ENCODE measurements around the gene CD274. TPM values are rescaled to one million over a fixed set of nuclear protein-coding genes. Genes with fewer than 3 reads are reported as not detected.
"Not testable (repeated sequence)": the region's sequence is repeated elsewhere in the genome, so short reads cannot be mapped to it uniquely, and the experiment has no call there.

The CD274 gene
- total and polyA plus RNA-seq, 2 experiments from 2014 or later, result 0.07 TPM; not detected in 1

DNA sequence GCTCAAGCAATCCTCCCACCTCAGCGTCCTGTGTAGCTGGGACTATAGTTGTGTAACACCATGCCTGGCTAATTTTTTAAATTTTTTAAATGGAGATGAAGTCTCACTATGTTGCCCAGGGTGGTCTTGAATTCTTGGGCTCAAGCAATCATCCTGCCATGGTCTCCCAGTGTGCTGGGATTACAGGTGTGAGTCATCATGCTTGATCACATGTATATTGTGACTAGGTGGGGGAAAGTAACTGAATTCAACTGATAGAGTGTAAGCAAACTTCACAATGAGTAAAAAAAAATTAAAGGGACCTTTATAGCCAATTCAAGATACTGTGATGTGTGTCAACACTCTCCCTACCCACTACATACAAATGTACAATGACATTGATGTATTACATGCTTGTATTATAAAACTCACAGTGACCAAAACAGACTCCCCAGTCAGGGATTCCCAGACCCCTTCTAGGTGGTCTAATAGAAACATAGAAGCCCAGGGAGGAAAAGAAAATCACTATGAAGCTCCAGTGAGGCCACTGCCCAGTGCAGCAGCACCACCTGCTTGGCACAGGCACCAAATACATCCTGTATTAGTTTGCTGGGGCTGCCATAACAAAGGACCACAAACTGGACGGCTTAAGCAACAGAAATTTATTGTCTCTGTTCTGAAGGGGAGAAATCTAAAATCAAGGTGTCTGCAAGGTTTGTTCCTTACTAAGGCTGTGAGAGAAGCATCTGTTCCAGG lies 21.4 kb upstream of the CD274 start:
- no peak overlapping the region for H3K27ac ChIP-seq
- no peak overlapping the region for H3K4me2 ChIP-seq
- H3K9me3 ChIP-seq (ENCODE audit: low read depth), result no peaks in the 10 kb centered on the region
- no peak for DNase-seq (ENCODE audit: low spot score)
- H3K9me2 ChIP-seq (replicated peaks; ENCODE audit: insufficient read depth), result no peaks in the 10 kb centered on the region
- H3K79me2 ChIP-seq, result no peaks in the 10 kb centered on the region
- no peaks in the 10 kb centered on the region for H3K4me1 ChIP-seq (ENCODE audit: insufficient read depth)
- H3K36me3 ChIP-seq (replicated peaks; ENCODE audit: insufficient read depth, low read depth), result no peaks in the 10 kb centered on the region
- H3K4me3 ChIP-seq, result no peak overlapping the region
- no peaks in the 10 kb centered on the region for H4K20me1 ChIP-seq (ENCODE audit: insufficient read depth, poor library complexity, severe bottlenecking)
- no peak for TF ChIP-seq CTCF (IDR thresholded peaks at IDR 0.05; ENCODE audit: poor library complexity)
- no peak overlapping the region for H2AFZ ChIP-seq
- H3K27me3 ChIP-seq, result no peaks in the 10 kb centered on the region
- WGBS (ENCODE audit: low lambda C conversion rate, missing lambda C conversion rate), result 85% methylated on average over 2 of the region's 2 CpGs

GRCh38 chr9:5429873-5430564 lies 20.3 kb upstream of the CD274 start:
- no peaks in the 10 kb centered on the region for H3K4me1 ChIP-seq (ENCODE audit: insufficient read depth)
- H3K9me2 ChIP-seq (replicated peaks; ENCODE audit: insufficient read depth), result no peaks in the 10 kb centered on the region
- H3K4me3 ChIP-seq, result no peak overlapping the region
- no peak overlapping the region for H3K4me2 ChIP-seq
- no peaks in the 10 kb centered on the region for H3K27me3 ChIP-seq
- H4K20me1 ChIP-seq (ENCODE audit: insufficient read depth, poor library complexity, severe bottlenecking), result no peaks in the 10 kb centered on the region
- no peaks in the 10 kb centered on the region for H3K36me3 ChIP-seq (replicated peaks; ENCODE audit: insufficient read depth, low read depth)
- TF ChIP-seq EZH2phosphoT487 (IDR thresholded peaks at IDR 0.05; ENCODE audit: low read depth, severe bottlenecking, unreplicated experiment) (no peak), CTCF (IDR thresholded peaks at IDR 0.05; ENCODE audit: poor library complexity) (no peak), EZH2 (IDR thresholded peaks at IDR 0.05; ENCODE audit: borderline replicate concordance) (no peak)
- 98% methylated on average over 10 of the region's 10 CpGs for WGBS (ENCODE audit: low lambda C conversion rate, missing lambda C conversion rate)
- no peaks in the 10 kb centered on the region for H3K9me3 ChIP-seq (ENCODE audit: low read depth)
- no peaks in the 10 kb centered on the region for H3K79me2 ChIP-seq
- H2AFZ ChIP-seq, result no peak overlapping the region
- DNase-seq (ENCODE audit: low spot score), result no peak
- H3K27ac ChIP-seq, result no peak overlapping the region

- H3K4me2 ChIP-seq, result no peak overlapping the region
- no peaks in the 10 kb centered on the region for H3K27me3 ChIP-seq
- DNase-seq (ENCODE audit: low spot score), result no peak
- H2AFZ ChIP-seq, result no peak overlapping the region
- no peak overlapping the region for H3K4me3 ChIP-seq
- H3K9me3 ChIP-seq (ENCODE audit: low read depth), result no peaks in the 10 kb centered on the region
- no peaks in the 10 kb centered on the region for H3K36me3 ChIP-seq (replicated peaks; ENCODE audit: insufficient read depth, low read depth)
- WGBS (ENCODE audit: low lambda C conversion rate, missing lambda C conversion rate), result 74% methylated on average over 3 of the region's 3 CpGs
- no peaks in the 10 kb centered on the region for H3K4me1 ChIP-seq (ENCODE audit: insufficient read depth)
- H3K27ac ChIP-seq, result no peak overlapping the region
- no peaks in the 10 kb centered on the region for H4K20me1 ChIP-seq (ENCODE audit: insufficient read depth, poor library complexity, severe bottlenecking)
- no peaks in the 10 kb centered on the region for H3K9me2 ChIP-seq (replicated peaks; ENCODE audit: insufficient read depth)
- no peak for TF ChIP-seq EZH2 (IDR thresholded peaks at IDR 0.05; ENCODE audit: borderline replicate concordance)
- no peak for TF ChIP-seq EZH2phosphoT487 (IDR thresholded peaks at IDR 0.05; ENCODE audit: low read depth, severe bottlenecking, unreplicated experiment)
- no peak for TF ChIP-seq CTCF (IDR thresholded peaks at IDR 0.05; ENCODE audit: poor library complexity)
- H3K79me2 ChIP-seq, result no peaks in the 10 kb centered on the region
Observed at GRCh38 chr9:5430912-5431311, 19.4 kb upstream of the CD274 start.

GRCh38 chr9:5432890-5433289 lies 17.5 kb upstream of the CD274 start:
- H3K27me3 ChIP-seq; H3K9me3 ChIP-seq (ENCODE audit: low read depth); H3K79me2 ChIP-seq; H3K27ac ChIP-seq; H3K36me3 ChIP-seq (replicated peaks; ENCODE audit: insufficient read depth, low read depth); H2AFZ ChIP-seq; DNase-seq (ENCODE audit: low spot score); H3K4me1 ChIP-seq (ENCODE audit: insufficient read depth); H4K20me1 ChIP-seq (ENCODE audit: insufficient read depth, poor library complexity, severe bottlenecking); H3K4me2 ChIP-seq; H3K9me2 ChIP-seq (replicated peaks; ENCODE audit: insufficient read depth); H3K4me3 ChIP-seq: not testable (repeated sequence)
- 97% methylated on average over 22 of the region's 24 CpGs for WGBS (ENCODE audit: low lambda C conversion rate, missing lambda C conversion rate)

GRCh38 chr9:5433328-5433727 lies 17.0 kb upstream of the CD274 start:
- not testable (repeated sequence) for H2AFZ ChIP-seq; H3K27ac ChIP-seq; H3K36me3 ChIP-seq (replicated peaks; ENCODE audit: insufficient read depth, low read depth); H3K4me3 ChIP-seq; H3K27me3 ChIP-seq; H3K4me2 ChIP-seq; H3K9me3 ChIP-seq (ENCODE audit: low read depth); DNase-seq (ENCODE audit: low spot score); H4K20me1 ChIP-seq (ENCODE audit: insufficient read depth, poor library complexity, severe bottlenecking); H3K79me2 ChIP-seq; H3K9me2 ChIP-seq (replicated peaks; ENCODE audit: insufficient read depth)
- peaks cover 12% of the 10 kb centered on the region for H3K4me1 ChIP-seq (ENCODE audit: insufficient read depth)
- WGBS (ENCODE audit: low lambda C conversion rate, missing lambda C conversion rate), result 96% methylated on average over 10 of the region's 26 CpGs
